Measurements from ENCODE around the gene FBP1.
"Not testable (repeated sequence)": the region's sequence is repeated elsewhere in the genome, so short reads cannot be mapped to it uniquely, and the experiment has no call there.

DNA sequence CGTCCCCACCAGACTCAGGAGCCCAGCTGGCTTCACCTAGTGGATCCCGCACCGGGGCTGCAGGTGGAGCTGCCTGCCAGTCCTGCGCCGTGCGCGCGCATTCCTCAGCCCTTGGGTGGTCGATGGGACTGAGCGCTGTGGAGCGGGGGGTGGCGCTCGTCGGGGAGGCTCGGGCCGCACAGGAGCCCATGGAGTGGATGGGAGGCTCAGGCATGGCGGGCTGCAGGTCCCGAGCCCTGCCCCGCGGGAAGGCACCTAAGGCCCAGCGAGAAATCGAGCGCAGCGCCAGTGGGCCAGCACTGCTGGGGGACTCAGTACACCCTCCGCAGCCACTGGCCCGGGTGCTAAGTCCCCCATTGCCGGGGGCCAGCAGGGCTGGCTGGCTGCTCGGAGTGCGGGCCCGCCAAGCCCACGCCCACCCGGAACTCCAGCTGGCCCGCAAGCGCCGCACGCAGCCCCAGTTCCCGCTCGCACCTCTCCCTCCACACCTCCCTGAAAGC is 48.2 kb downstream of the FBP1 start:
- TF ChIP-seq, protein P1, sequence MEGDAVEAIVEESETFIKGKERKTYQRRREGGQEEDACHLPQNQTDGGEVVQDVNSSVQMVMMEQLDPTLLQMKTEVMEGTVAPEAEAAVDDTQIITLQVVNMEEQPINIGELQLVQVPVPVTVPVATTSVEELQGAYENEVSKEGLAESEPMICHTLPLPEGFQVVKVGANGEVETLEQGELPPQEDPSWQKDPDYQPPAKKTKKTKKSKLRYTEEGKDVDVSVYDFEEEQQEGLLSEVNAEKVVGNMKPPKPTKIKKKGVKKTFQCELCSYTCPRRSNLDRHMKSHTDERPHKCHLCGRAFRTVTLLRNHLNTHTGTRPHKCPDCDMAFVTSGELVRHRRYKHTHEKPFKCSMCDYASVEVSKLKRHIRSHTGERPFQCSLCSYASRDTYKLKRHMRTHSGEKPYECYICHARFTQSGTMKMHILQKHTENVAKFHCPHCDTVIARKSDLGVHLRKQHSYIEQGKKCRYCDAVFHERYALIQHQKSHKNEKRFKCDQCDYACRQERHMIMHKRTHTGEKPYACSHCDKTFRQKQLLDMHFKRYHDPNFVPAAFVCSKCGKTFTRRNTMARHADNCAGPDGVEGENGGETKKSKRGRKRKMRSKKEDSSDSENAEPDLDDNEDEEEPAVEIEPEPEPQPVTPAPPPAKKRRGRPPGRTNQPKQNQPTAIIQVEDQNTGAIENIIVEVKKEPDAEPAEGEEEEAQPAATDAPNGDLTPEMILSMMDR (IDR thresholded peaks at IDR 0.05), result not testable (repeated sequence)
- TF ChIP-seq POLR2A (IDR thresholded peaks at IDR 0.05), result not testable (repeated sequence)
